Umbilical cord (tissue), 2 donors: Measurements from ENCODE around the gene ZNF285. TPM values are rescaled to one million over a fixed set of nuclear protein-coding genes. Genes with fewer than 3 reads are reported as not detected.
A peak's percentile ranks its signal among the peaks of the same experiment; 100 is the strongest.
"Not testable (repeated sequence)": the region's sequence is repeated elsewhere in the genome, so short reads cannot be mapped to it uniquely, and the experiment has no call there.

Experiments
- DNase-seq: peaks from one replicate; pipeline ENCODE4 v3.0.0-alpha.2; 2015; ENCODE audit warnings: low spot score
- total RNA-seq: library from RNA; depleted of rRNA; stranded (reverse); fragments of >200 nt; gene quantifications from one replicate; pipeline ENCODE4 v1.2.3, GENCODE V29; 2014; ENCODE audit warnings: low replicate concordance; ENCODE audit not compliant: insufficient read depth

The ZNF285 gene
- 6.3 TPM for total RNA-seq

GRCh38 chr19:44401139-44402115 is at the start of gene ZNF285:
ZNF285 (minus strand) TSS chr19:44401608; CDS start chr19:44397213, 4,395 bp downstream.
- DNase-seq: peak; percentile 99

DNA sequence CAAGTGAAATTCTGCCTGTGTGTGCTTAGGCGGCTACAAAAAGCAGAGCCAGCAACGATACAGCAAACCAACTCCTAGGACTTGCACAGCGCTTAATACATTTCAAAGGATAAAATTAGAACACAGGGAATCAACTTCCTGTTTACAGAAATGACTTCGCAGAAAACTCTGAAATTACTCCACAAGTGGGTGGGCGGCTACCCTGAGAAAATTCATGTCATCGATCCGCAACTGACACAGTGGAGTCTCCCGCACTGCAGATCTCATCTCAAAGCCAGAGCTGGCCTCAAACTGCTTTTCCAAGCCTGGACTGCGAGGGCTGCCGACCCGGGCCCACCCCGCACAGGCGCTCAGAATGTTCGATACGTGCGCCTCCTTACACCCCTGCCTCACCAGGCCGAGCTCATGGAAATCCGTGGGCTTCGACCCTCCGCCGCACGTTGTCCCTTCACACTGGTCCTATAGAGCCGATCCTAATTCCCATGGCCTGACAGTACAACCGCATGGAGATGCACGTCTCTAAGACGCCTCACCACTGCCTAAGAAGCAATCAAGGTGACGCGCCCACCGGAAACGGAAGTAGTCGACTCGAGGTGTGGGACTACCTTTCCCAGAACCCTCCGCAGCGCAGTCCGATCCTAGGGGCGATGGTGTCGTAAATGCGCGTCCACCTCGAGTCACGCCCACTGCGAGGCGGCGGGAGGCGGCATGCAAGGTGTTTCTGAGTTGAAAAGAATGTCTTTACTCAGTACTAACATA is 46.7 kb upstream of the ZNF285 start, which contains the start of gene ZNF229:
Gene ZNF229 (minus strand): TSS at position 557 of the 759 bp plus-strand sequence. CDS start 5,625 bp downstream, outside the sequence.
- peak; percentile 95 for DNase-seq

- no peak for DNase-seq
Observed at GRCh38 chr19:44438441-44438840, 37.0 kb upstream of the ZNF285 start.

DNA sequence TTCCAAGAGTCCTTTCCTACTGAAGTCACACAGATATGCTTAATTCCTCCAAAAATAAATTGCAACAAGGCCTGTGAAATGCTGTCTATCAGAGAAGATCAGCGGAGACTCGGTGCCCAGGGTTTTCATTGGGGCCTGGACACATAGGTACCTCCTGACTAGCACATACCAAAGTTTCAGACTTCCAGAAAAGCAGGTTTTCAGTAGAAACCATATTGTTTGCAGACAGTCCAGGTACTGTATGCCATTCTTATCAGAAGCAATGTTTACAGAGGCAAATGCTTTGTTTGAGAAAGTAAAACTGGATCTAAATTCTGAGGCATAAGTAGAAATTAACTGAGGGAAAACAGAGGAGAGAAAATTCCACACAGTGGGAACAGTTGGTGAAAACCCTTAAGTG is 34.0 kb upstream of the ZNF285 start:
- DNase-seq: no peak

DNA sequence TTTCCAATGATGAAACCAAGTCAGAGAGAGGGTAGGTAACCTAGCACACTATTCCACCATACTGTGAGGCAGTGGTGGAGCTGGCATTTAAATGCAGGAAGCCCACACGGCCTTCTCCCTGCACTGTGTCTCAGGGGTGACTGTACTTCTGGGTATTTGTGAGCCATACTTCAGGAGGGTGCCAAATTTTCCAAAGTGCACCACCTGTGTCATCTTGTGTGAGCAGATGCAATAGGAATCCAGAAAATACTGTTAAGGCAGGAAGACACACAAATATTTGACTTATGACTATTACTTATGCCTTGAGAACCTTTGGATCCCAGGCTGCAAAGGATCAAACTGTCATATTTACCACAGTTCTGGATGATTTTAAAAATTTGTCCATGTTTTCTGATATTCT is 29.5 kb upstream of the ZNF285 start:
- no peak for DNase-seq

DNA sequence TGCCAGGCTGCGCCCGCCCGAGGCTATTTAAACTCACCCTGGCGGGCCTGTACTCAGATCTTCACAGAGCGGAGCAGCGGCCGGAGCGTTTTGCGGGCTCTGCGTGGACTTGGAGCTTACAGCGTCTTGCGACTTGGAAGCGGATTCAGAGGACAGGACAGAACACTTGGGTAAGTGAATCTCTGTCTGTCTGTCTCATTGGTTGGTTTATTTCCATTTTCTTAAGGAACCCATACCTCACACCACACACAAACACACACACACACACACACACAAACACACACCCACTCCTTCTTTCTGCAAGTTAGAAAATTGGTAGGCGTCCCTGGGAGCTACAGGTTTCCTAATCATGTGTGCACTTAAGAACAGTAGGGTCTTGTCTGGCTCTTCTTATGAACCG is 14.1 kb upstream of the ZNF285 start:
- DNase-seq: not testable (repeated sequence)

DNA sequence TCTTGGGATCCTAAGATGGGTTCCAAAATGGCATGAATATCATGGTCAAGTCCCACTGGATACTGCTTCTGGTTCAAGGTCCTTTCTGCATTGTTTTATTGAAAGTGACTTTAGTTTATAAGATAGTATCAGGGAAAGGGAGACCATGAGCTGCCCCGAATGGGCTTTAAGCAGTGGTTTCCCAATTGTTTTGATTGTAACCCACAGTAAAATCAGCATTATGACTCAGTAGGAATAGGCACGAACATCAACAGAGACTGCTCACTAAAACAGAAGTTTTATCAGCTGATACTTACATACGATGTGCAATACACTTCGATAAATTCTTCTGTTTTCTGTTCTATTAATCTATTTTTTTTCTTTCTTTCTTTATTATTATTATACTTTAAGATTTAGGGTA is 12.1 kb downstream of the ZNF285 start:
- DNase-seq: not testable (repeated sequence)

- DNase-seq: no peak
Observed at GRCh38 chr19:44374789-44375188, 26.6 kb downstream of the ZNF285 start.

DNA sequence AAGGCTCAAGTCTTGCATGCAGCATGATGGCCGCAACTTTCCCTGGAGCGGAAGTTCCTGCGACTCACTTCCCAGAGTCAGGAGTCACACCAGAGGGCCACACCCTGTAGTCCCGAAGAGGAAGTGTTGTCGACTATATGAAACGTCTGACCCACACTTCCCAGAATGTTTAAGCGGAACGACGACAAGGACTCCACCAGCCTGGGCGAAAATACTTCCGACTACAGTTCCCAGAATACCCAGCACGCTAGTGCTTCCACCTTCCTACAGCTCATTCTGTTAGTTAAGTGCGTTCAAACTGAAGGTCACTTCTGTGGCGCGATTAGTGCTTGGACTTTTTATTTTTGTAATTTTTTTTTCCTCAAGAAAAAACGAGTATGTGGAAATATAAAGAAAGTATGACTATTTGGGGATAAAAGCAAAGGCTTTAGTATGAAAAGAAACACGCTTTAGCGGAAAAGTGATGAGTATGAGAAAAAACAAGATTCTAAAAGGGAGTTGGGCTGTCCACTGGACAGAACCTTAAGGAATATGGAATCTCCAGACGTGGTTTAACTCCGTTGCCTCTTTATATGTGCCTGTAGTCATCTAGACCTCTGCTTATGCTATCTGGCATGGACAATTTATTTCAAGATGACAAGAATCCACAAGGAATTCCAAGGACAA is 29.5 kb downstream of the ZNF285 start:
- DNase-seq: no peak

GRCh38 chr19:44367024-44367423 is 34.4 kb downstream of the ZNF285 start:
- no peak for DNase-seq

DNA sequence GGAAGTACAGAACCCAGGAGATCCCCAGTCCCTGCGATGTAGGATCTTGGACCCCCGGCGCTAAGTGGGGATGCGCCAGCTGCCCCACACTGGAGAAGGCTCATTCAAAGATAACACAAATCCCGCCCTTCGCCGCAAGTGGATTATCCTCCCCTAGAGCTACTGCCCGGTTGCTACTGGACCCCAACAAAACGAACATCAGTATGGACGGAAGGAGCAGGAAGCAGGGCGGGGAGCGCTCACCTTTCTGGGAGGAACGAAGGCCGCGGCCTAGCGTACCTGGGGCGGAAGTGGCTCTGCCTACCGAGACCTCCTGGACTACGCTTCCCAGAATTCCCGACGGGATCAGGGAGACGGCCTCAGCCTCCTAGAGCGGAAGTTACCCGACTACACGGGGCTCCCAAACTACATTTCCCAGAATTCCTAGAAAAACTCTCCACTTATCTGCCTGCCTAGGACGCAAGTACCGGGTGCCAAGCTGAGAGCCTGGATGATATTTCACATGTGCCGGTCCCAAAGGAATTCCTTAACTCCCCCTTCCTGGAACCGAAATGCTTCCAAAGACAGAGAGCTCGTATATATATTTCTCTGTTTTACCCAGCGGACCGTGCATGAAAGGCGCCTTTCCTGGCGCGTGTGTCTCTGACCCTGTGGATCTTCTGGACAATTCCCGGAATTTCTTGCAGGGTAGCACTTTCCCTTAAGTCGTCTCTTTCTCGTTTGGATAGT is 44.9 kb downstream of the ZNF285 start, which contains the start of gene ZNF112:
Gene ZNF112 (minus strand): TSS at position 298 of the 729 bp plus-strand sequence. CDS start 16,141 bp downstream, outside the sequence.
- peak; percentile 99 for DNase-seq

- DNase-seq: no peak
Observed at GRCh38 chr19:44346556-44346955, 54.9 kb downstream of the ZNF285 start.

DNA sequence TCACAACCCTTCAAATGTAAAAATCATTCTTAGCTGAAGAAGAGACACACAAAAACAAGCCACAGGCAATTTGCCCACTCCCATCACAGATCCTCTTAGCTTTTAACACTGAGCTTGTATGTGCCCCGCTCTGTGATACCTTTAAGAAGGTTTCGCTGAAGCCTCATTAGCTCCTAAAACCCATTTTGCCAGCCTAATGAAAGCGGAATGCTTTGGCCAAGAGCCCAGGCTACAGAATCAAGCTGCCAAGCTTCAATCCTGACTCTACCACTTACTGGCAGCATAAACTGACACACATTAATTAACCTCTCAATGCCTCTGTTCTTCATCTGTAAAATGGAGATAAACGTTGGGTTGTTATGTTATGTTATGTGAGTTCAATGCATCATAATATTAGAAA is 55.4 kb downstream of the ZNF285 start:
- DNase-seq: no peak

GRCh38 chr19:44344255-44344654 is 57.2 kb downstream of the ZNF285 start:
- no peak for DNase-seq

DNA sequence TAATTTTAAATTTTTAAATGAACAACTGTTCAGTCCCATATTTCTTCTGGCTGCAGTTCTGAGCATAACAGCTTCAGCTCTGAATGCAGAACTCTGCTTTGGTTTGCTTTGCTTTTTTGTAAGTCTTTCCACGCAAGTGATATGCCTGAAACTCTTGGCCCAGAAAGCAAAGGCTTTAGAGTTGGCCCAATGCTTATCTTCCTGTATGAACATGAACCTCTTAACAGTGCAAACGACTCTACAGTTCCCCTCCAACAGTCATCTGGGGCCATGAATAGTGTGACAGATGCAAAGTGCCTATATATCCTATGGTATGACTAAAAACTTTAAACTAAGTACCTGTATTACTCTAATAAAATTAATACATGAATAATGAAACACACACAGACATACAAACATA is 59.6 kb downstream of the ZNF285 start:
- DNase-seq: no peak

DNA sequence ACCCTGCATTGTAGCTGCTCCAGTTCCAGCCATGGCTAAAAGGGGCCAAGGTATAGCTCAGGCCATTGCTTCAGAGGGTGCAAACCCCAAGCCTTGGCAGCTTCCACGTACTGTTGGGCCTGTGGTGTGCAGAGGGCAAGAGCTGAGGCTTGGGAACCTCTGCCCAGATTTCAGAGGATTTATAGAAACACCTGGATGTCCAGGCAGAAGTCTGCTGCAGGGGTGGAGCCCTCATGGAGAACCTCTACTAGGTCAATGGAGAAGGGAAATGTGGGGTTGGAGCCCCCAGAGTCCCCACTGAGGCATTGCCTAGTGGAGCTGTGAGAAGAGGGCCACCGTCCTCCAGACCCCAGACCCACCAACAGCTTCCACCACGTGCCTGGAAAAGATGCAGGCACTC is 66.8 kb downstream of the ZNF285 start:
- DNase-seq: not testable (repeated sequence)

Other genes with a start within 250 kb of the ZNF285 start
- gene ZNF226, start 236.5 kb downstream of the ZNF285 start, total RNA-seq: 24.1 TPM
- gene ZNF227, start 189.1 kb downstream of the ZNF285 start, total RNA-seq: 21.7 TPM
- 9.9 TPM for gene ZNF233, start 141.7 kb downstream of the ZNF285 start, total RNA-seq
- gene ZNF235, start 96.6 kb downstream of the ZNF285 start, total RNA-seq: 17.6 TPM
- gene ZNF112, start 44.9 kb downstream of the ZNF285 start, total RNA-seq: 17.3 TPM
- 4.1 TPM for gene ZNF229, start 46.9 kb upstream of the ZNF285 start, total RNA-seq
- gene ZNF180, start 98.9 kb upstream of the ZNF285 start, total RNA-seq: 15.9 TPM
- not detected for gene CEACAM20, start 128.1 kb upstream of the ZNF285 start, total RNA-seq
- gene IGSF23, start 212.0 kb upstream of the ZNF285 start, total RNA-seq: not detected
- gene PVR, start 242.3 kb upstream of the ZNF285 start, total RNA-seq: 38.0 TPM